ENCODE measurements around the gene DDX60. TPM values are rescaled to one million over a fixed set of nuclear protein-coding genes. Genes with fewer than 3 reads are reported as not detected.

The DDX60 gene
- total RNA-seq, 1 experiment from 2014 or later, result 10.1 TPM

GRCh38 chr4:168273838-168274237 is 44.7 kb downstream of the DDX60 start:
- POLR2A ChIA-PET, result no interaction called here
- no peaks in the 10 kb centered on the region for H3K27me3 ChIP-seq (ENCODE audit: control insufficient read depth, insufficient read depth, low read length)
- H3K9me3 ChIP-seq (ENCODE audit: control insufficient read depth, insufficient read depth, low read depth, low read length), result no peaks in the 10 kb centered on the region
- no peaks in the 10 kb centered on the region for H3K36me3 ChIP-seq (ENCODE audit: control insufficient read depth, insufficient read depth, low read length)
- in situ Hi-C loops (cut with HindIII; ENCODE audit: low pct_unique_long_range_greater_than_20kb, low sequenced_read_pairs), result no loop called here
- H3K4me3 ChIP-seq (ENCODE audit: low read depth in 2 of 2, low read length in 2 of 2), result no peak overlapping the region
- intact Hi-C loops (cut with micrococcal nuclease; ENCODE audit: unreplicated experiment), result no loop called here
- TF ChIP-seq SIN3A (IDR thresholded peaks at IDR 0.05; ENCODE audit: borderline replicate concordance, insufficient read depth, low read depth, low read length) (no peak), TCF7L2 (IDR thresholded peaks at IDR 0.05; ENCODE audit: low read depth, low read length) (no peak), POLR2AphosphoS5 (IDR thresholded peaks at IDR 0.05; ENCODE audit: low read depth, low read length) (no peak)
- TF ChIP-seq, protein P1, sequence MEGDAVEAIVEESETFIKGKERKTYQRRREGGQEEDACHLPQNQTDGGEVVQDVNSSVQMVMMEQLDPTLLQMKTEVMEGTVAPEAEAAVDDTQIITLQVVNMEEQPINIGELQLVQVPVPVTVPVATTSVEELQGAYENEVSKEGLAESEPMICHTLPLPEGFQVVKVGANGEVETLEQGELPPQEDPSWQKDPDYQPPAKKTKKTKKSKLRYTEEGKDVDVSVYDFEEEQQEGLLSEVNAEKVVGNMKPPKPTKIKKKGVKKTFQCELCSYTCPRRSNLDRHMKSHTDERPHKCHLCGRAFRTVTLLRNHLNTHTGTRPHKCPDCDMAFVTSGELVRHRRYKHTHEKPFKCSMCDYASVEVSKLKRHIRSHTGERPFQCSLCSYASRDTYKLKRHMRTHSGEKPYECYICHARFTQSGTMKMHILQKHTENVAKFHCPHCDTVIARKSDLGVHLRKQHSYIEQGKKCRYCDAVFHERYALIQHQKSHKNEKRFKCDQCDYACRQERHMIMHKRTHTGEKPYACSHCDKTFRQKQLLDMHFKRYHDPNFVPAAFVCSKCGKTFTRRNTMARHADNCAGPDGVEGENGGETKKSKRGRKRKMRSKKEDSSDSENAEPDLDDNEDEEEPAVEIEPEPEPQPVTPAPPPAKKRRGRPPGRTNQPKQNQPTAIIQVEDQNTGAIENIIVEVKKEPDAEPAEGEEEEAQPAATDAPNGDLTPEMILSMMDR (IDR thresholded peaks at IDR 0.05), result no peak
- TF ChIP-seq, protein P2, sequence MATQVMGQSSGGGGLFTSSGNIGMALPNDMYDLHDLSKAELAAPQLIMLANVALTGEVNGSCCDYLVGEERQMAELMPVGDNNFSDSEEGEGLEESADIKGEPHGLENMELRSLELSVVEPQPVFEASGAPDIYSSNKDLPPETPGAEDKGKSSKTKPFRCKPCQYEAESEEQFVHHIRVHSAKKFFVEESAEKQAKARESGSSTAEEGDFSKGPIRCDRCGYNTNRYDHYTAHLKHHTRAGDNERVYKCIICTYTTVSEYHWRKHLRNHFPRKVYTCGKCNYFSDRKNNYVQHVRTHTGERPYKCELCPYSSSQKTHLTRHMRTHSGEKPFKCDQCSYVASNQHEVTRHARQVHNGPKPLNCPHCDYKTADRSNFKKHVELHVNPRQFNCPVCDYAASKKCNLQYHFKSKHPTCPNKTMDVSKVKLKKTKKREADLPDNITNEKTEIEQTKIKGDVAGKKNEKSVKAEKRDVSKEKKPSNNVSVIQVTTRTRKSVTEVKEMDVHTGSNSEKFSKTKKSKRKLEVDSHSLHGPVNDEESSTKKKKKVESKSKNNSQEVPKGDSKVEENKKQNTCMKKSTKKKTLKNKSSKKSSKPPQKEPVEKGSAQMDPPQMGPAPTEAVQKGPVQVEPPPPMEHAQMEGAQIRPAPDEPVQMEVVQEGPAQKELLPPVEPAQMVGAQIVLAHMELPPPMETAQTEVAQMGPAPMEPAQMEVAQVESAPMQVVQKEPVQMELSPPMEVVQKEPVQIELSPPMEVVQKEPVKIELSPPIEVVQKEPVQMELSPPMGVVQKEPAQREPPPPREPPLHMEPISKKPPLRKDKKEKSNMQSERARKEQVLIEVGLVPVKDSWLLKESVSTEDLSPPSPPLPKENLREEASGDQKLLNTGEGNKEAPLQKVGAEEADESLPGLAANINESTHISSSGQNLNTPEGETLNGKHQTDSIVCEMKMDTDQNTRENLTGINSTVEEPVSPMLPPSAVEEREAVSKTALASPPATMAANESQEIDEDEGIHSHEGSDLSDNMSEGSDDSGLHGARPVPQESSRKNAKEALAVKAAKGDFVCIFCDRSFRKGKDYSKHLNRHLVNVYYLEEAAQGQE (IDR thresholded peaks at IDR 0.05; ENCODE audit: insufficient read depth in 1 of 2, low read depth in 2 of 2, low read length in 1 of 2), result no peak
- ATAC-seq (no peak), DNase-seq (ENCODE audit: low read depth, low spot score) (no peak)
- no peak overlapping the region for H3K27ac ChIP-seq (ENCODE audit: low read length)
- CTCF ChIA-PET, result no interaction called here
- H3K4me1 ChIP-seq (ENCODE audit: control insufficient read depth, insufficient read depth, low read length), result no peaks in the 10 kb centered on the region
- BruUV-seq (replicated peaks), result no TSS peak

DNA sequence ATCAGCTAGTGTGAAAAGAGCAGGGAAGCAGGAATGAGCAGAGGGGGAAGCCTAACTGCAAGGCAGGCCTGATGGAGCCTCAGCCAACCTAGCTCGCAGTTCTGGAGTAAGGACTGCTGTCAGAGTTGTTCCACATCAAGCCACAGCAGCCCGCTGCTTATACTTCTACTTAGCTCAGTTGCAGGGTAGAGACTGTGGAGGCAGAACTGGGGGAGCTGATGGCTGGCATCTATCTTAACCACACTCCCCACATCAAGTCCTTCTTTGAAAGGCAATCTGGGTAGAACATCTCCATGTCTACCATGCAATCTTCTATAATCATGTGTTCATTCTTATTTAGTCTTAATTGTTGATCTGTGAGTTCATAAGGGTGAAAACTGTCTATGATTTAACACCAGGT is 46.1 kb downstream of the DDX60 start:
- no peaks in the 10 kb centered on the region for H3K4me1 ChIP-seq (ENCODE audit: control insufficient read depth, insufficient read depth, low read length)
- H3K9me3 ChIP-seq (ENCODE audit: control insufficient read depth, insufficient read depth, low read depth, low read length), result no peaks in the 10 kb centered on the region
- no peaks in the 10 kb centered on the region for H3K27me3 ChIP-seq (ENCODE audit: control insufficient read depth, insufficient read depth, low read length)
- H3K36me3 ChIP-seq (ENCODE audit: control insufficient read depth, insufficient read depth, low read length), result no peaks in the 10 kb centered on the region
- in situ Hi-C loops (cut with HindIII; ENCODE audit: low pct_unique_long_range_greater_than_20kb, low sequenced_read_pairs) (no loop called here), intact Hi-C loops (cut with micrococcal nuclease; ENCODE audit: unreplicated experiment) (no loop called here)
- H3K27ac ChIP-seq (ENCODE audit: low read length), result no peak overlapping the region
- no peak overlapping the region for H3K4me3 ChIP-seq (ENCODE audit: low read depth in 2 of 2, low read length in 2 of 2)
- ATAC-seq (no peak), DNase-seq (ENCODE audit: low read depth, low spot score) (no peak)
- no peak for TF ChIP-seq TCF7L2 (IDR thresholded peaks at IDR 0.05; ENCODE audit: low read depth, low read length)
- TF ChIP-seq SIN3A (IDR thresholded peaks at IDR 0.05; ENCODE audit: borderline replicate concordance, insufficient read depth, low read depth, low read length), result no peak
- TF ChIP-seq, protein P1 (IDR thresholded peaks at IDR 0.05), result no peak
- TF ChIP-seq, protein P2 (IDR thresholded peaks at IDR 0.05; ENCODE audit: insufficient read depth in 1 of 2, low read depth in 2 of 2, low read length in 1 of 2), result no peak
- no peak for TF ChIP-seq POLR2AphosphoS5 (IDR thresholded peaks at IDR 0.05; ENCODE audit: low read depth, low read length)
- POLR2A ChIA-PET, result no interaction called here
- CTCF ChIA-PET, result no interaction called here
- no TSS peak for BruUV-seq (replicated peaks)
